Mesenteric fat pad (tissue), 1 donor: ENCODE data around the gene PRDM16. TPM values are rescaled to one million over a fixed set of nuclear protein-coding genes. Genes with fewer than 3 reads are reported as not detected.

Source experiments
- DNase-seq: peaks from one replicate; pipeline ENCODE4 v3.0.0-alpha.2; 2020; ENCODE audit warnings: low spot score
- total RNA-seq: library from RNA; stranded (reverse); fragmentation: NEBNext Ultra II Directional; extraction: Animal tissue kit (Norgen Biotek cat#: 25700); gene quantifications from one replicate; pipeline ENCODE4 v1.2.1, GENCODE V29; 2021
- donor health status: DM: yes; HTN: yes; CAD: no.

Gene PRDM16
- total RNA-seq, 1 donor from 2014 or later: 3.9 TPM

GRCh38 chr1:3120994-3121393 is 52.0 kb downstream of the PRDM16 start:
- DNase-seq: no peak

- DNase-seq: no peak
Observed at GRCh38 chr1:3121401-3122210, 52.6 kb downstream of the PRDM16 start.

- no peak for DNase-seq
Observed at GRCh38 chr1:3122311-3122710, 53.3 kb downstream of the PRDM16 start.

- no peak for DNase-seq
Observed at GRCh38 chr1:3124246-3124645, 55.2 kb downstream of the PRDM16 start.

GRCh38 chr1:3125078-3125477 is 56.1 kb downstream of the PRDM16 start:
- DNase-seq: no peak

GRCh38 chr1:3125546-3126368 is 56.8 kb downstream of the PRDM16 start:
- DNase-seq: no peak

GRCh38 chr1:3126756-3127678 is 58.0 kb downstream of the PRDM16 start:
- no peak for DNase-seq

- no peak for DNase-seq
Observed at GRCh38 chr1:3127738-3128137, 58.7 kb downstream of the PRDM16 start.

GRCh38 chr1:3128431-3129132 is 59.6 kb downstream of the PRDM16 start:
- no peak for DNase-seq

GRCh38 chr1:3129133-3129490 is 60.1 kb downstream of the PRDM16 start:
- no peak for DNase-seq

GRCh38 chr1:3130268-3130667 is 61.3 kb downstream of the PRDM16 start:
- DNase-seq: no peak

- DNase-seq: no peak
Observed at GRCh38 chr1:3132660-3133059, 63.7 kb downstream of the PRDM16 start.

- DNase-seq: no peak
Observed at GRCh38 chr1:3133686-3134085, 64.7 kb downstream of the PRDM16 start.

GRCh38 chr1:3134381-3135072 is 65.5 kb downstream of the PRDM16 start:
- no peak for DNase-seq

GRCh38 chr1:3135073-3135702 is 66.2 kb downstream of the PRDM16 start:
- DNase-seq: no peak

GRCh38 chr1:3135744-3136455 is 66.9 kb downstream of the PRDM16 start:
- no peak for DNase-seq

- DNase-seq: no peak
Observed at GRCh38 chr1:3136532-3136931, 67.5 kb downstream of the PRDM16 start.

- no peak for DNase-seq
Observed at GRCh38 chr1:3137111-3138100, 68.4 kb downstream of the PRDM16 start.
